ENCODE data around the gene SLC10A7.

GRCh38 chr4:146436423-146437162, 85.1 kb downstream of the SLC10A7 start:
- no peak for TF ChIP-seq ZNF274 (IDR thresholded peaks at IDR 0.05; ENCODE audit: low read depth, low read length)
- no peak for TF ChIP-seq YY1 (IDR thresholded peaks at IDR 0.05; ENCODE audit: insufficient read depth, insufficient read length)
- no peak for TF ChIP-seq SUZ12 (IDR thresholded peaks at IDR 0.05; ENCODE audit: extremely low read depth, insufficient read depth, insufficient read length)
